GM18520 (cell line): ENCODE data around the gene ATRAID.

Experiments used
- ATAC-seq: cut with Tn5 transposase; IDR thresholded peaks from one replicate; pipeline ENCODE4 v1.9.1; 2021; ENCODE audit not compliant: unreplicated experiment

The ATRAID gene

DNA sequence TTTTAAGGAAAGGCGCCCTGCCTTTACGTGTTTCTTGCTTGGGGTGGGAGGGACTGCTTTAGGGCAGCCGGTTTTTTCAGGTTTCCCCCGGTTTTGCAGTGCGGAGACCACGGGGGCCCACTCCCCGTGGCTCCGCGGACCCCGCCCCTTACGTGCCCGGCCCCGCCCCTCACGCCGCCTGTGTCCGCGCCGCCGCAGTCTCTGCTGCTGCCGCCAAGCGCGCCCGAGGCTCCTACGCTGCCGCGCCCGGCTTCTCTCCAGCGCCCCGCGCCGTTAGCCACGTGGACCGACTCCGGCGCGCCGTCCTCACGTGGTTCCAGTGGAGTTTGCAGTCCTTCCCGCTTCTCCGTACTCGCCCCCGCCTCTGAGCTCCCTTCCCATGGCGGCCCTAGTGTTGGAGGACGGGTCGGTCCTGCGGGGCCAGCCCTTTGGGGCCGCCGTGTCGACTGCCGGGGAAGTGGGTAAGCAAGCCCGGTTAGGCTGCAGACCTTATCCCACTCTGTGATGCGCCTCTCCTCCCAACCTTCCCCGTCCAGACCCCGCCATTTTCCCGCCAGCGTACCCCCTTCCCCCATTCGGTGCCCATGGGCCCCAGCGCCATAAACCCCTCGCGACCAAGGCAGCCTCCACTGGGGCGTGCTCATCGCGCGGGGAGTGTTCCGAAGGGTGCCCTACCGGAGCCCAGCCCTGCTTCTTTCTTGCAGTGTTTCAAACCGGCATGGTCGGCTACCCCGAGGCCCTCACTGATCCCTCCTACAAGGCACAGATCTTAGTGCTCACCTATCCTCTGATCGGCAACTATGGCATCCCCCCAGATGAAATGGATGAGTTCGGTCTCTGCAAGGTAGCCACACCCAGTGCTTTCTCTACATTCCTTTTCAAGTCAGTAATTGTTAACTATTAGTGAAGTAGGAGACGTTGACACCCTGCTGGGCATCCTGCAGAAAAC is 5.6 kb downstream of the ATRAID start, which contains the start of gene CAD:
TSS of gene CAD (plus strand) at position 197 of the 949 bp plus-strand sequence. CDS start at position 380, 183 bp downstream.
- peak; percentile 78 for ATAC-seq

DNA sequence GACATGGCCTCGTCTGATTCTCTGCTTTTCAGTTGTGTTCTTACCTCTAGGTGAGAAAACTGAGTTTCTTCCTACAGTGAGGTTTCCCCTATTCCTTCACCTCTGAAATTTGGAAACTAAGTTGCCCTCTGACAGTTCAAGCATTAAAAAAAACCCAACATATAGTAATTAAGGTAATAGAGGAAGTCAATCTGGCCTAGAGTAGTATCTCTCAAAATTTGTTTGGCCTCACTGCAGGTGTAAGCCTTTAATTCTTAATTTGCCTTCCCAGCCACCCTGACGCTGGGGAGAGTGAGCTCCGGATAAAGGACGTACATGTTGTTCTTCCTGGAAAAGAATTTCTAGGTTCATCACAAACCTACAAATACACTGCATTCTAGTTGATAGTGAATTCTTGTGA is 6.8 kb downstream of the ATRAID start:
- no peak for ATAC-seq

DNA sequence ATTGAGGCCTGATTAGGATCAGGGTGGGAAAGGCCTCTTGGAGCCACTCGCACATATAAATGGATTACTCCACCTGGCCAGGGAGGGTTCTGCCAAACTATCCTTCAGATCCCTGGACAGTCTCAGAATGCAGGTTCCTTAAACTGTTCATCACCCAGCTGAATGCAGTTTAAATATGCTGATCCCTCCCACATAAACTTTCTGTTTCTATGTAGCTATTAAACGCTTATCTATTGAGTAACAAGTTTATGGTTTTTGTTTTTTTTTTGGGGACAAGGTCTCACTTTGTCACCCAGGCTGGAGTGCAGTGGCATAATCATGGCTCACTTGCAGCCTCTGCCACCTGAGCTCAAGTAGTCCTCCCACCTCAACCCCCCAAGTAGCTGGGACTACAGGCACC is 7.2 kb downstream of the ATRAID start:
- no peak for ATAC-seq

DNA sequence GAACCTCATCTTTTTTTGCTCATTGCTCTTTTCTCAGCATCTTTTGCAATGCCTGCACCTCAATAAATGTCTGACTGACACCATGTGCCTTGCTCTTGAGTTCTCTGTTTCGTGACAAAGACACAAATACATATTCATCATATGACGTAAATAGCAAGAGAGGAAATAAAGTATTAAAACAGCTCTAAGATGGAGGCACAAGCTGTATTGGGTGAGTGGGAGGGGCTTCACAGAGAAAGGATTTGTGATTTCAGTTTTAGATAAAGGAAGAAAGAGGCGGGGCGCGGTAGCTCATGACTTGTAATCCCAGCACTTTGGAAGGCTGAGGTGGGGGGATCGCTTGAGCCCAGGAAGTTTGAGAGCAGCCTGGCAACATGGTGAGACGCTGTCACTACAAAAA is 8.2 kb downstream of the ATRAID start:
- ATAC-seq: no peak

DNA sequence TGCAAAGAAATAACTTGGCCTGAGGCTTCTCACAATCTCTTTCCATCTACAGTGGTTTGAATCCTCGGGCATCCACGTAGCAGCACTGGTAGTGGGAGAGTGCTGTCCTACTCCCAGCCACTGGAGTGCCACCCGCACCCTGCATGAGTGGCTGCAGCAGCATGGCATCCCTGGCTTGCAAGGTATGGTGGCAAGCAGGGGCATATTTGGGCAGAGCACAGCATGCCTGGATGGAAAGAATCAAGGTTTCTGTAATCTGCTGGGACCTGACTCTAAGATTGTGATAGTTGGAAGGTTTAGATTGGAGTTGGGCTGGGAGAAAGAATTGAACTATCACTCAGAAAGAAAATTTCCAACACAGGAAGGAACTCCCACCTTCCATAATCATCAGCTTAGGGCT is 9.3 kb downstream of the ATRAID start:
- ATAC-seq: no peak

DNA sequence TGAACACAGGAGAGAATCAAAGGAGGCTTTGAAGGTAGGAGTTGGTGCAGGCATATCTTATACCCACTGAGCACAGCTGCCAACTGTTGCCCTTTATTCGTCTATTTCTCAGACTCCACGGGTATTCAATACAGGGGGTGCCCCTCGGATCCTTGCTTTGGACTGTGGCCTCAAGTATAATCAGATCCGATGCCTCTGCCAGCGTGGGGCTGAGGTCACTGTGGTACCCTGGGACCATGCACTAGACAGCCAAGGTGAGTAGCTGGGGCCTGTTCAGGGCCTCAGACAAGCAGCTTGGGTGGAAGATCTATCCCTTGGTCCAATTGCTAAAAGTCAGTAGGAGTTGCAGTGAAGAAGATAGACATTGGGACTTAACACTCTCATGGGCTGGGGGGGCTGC is 10.6 kb downstream of the ATRAID start:
- no peak for ATAC-seq

DNA sequence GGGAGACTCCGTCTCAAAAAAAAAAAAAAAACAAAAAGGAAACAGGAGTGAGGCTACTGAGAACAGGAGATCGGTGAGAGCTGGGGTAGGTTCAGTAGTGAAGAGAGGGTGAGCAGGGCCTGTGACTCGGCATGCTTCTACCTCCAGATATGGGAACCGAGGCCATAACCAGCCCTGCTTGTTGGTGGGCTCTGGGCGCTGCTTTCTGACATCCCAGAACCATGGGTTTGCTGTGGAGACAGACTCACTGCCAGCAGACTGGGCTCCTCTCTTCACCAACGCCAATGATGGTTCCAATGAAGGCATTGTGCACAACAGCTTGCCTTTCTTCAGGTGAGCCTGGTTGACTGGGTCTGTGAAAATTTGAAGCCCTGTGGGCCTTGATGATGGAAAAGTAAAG is 11.6 kb downstream of the ATRAID start:
- no peak for ATAC-seq

DNA sequence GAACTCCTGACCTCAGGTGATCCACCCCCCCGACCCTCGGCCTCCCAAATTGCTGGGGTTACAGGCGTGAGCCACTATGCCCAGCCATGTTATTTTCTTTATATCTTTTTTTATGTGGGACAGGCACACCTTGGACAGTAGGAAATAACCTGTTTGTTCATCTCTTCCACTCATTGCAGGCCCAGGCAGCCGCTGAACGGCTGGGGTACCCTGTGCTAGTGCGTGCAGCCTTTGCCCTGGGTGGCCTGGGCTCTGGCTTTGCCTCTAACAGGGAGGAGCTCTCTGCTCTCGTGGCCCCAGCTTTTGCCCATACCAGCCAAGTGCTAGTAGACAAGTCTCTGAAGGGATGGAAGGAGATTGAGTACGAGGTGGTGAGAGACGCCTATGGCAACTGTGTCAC is 13.7 kb downstream of the ATRAID start:
- ATAC-seq: no peak

DNA sequence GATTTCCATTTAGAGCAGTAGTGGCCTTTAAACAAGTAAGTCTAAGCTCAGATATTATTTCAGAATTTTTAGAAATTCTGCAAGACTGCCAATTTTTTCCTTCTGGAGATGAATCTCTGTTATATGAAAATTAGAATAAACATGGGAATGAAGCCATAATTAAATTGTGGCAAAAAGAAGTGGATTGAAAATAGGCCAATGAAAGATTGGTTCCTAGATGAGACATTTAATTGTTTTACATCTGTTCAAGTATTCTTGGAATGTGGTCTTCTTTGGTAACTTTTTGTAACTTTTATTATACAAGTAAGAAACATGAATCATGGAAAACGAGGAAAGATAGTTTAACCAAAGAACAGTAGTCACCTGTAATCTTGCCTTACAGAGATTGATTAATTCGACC is 15.7 kb downstream of the ATRAID start:
- no peak for ATAC-seq

DNA sequence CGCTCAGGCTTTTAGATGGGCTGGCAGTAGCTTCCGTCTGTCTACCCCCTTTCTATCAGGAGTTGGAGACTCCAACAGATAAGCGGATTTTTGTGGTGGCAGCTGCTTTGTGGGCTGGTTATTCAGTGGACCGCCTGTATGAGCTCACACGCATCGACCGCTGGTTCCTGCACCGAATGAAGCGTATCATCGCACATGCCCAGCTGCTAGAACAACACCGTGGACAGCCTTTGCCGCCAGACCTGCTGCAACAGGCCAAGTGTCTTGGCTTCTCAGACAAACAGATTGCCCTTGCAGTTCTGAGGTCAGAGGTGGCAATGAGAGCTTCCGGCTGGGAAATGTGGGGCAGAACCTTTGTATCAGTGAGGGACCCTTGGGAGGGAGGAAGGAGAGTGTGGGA is 20.1 kb downstream of the ATRAID start:
- ATAC-seq: no peak

DNA sequence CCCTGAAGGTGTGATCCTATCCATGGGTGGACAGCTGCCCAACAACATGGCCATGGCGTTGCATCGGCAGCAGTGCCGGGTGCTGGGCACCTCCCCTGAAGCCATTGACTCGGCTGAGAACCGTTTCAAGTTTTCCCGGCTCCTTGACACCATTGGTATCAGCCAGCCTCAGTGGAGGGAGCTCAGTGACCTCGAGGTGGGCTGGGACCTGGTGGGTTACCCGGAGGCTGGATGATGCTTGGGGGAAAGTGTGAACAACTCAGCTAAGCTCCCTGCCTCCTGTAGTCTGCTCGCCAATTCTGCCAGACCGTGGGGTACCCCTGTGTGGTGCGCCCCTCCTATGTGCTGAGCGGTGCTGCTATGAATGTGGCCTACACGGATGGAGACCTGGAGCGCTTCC is 21.5 kb downstream of the ATRAID start:
- no peak for ATAC-seq

DNA sequence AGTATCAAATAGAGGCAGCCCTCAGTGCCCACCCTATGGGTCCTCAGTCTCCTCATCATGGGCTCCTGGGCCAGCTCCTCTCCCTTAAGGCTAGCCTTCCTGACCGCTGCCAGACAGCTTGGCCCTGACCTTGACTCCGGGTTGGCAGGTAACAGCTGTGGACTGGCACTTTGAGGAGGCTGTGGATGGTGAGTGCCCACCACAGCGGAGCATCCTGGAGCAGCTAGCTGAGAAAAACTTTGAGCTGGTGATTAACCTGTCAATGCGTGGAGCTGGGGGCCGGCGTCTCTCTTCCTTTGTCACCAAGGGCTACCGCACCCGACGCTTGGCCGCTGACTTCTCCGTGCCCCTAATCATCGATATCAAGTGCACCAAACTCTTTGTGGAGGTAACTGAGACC is 24.3 kb downstream of the ATRAID start:
- no peak for ATAC-seq

DNA sequence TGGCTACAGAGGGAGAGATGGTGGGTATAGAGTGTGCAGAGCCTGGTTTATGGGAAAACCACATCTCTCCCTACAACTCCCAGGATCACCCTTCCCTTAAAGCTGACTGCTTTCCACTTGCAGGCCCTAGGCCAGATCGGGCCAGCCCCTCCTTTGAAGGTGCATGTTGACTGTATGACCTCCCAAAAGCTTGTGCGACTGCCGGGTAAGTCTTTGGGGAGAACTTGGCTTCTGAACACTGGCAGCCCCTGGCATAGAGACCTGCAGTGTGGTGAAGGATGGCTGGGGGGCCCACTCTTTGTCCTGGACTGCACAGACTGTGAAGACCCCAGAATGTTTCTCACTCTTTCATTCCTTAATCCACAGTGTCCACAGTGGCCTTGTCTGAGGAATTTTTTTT is 24.8 kb downstream of the ATRAID start:
- no peak for ATAC-seq

DNA sequence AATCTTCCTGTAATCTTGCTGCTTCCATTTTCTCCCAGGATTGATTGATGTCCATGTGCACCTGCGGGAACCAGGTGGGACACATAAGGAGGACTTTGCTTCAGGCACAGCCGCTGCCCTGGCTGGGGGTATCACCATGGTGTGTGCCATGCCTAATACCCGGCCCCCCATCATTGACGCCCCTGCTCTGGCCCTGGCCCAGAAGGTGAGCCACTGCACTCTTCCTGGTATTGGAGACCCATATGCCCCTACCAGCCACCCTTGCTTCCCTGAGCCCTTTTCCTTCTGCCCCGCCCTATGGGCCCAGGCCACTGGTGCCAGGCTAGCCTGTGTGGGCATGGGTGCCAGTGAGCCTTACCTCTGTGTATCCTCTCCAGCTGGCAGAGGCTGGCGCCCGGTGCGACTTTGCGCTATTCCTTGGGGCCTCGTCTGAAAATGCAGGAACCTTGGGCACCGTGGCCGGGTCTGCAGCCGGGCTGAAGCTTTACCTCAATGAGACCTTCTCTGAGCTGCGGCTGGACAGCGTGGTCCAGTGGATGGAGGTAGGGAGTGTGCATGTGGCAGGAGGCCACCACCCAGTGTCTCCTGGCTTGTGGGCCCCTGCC is 25.6 kb downstream of the ATRAID start:
- ATAC-seq: no peak

DNA sequence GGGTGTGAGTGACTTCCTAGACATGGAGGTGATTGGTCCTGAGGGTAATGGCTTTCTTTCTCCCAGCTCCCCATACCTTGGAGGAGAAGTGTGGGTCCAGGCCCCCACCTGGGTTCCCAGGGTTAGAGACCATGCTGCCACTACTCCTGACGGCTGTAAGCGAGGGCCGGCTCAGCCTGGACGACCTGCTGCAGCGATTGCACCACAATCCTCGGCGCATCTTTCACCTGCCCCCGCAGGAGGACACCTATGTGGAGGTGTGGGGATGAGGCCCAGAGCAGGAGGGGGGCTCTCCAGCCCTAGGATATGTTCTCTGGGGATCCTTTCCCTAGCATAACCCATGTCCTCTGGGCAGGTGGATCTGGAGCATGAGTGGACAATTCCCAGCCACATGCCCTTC is 27.1 kb downstream of the ATRAID start:
- ATAC-seq: no peak

DNA sequence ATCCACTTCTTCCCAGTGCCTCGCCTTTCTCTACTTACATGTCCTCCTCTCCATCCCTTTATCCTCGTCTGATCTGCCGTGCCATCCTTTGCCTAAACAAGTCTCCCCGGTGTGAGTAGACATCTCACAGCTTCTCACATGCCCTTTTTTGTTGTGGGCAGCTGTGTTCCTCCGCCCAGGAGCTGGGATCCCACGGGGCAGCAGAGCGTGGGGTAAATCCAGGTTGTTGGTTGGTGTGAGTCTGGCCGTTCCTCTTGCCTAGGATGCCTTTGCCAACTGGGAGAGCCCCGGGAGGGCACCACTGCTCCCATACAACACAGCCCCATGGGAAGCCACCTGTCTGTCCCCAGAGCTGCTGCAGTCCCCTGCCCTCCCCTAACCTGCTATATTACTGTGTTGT is 28.6 kb downstream of the ATRAID start:
- no peak for ATAC-seq

DNA sequence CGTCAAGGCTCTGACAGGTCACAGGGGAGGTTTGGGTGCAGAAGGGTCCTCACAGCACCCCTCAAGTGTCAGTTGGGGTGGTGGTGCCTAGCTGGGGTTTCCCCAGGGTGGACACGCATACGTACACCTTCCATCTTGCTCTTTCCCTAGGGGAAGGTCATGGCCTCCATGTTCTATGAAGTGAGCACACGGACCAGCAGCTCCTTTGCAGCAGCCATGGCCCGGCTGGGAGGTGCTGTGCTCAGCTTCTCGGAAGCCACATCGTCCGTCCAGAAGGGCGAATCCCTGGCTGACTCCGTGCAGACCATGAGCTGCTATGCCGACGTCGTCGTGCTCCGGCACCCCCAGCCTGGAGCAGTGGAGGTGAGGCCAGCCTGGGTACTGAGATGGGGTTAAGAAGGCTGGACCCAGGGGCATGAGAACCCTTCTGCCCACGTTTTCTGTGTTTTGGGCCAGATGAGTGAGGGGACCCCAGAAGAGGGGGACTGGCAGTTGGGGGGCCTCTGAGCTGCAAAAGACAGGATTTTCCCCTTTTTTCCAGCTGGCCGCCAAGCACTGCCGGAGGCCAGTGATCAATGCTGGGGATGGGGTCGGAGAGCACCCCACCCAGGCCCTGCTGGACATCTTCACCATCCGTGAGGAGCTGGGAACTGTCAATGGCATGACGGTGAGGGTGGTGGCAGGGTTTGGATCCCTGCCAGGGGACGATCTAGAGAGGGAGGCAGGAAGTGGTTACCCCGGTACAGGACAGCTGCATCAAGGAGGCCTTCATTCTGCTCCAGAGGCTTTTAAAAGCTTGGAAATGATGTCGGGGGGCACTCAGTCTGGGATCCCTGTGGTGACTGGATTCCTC is 30.1 kb downstream of the ATRAID start:
- ATAC-seq: no peak

DNA sequence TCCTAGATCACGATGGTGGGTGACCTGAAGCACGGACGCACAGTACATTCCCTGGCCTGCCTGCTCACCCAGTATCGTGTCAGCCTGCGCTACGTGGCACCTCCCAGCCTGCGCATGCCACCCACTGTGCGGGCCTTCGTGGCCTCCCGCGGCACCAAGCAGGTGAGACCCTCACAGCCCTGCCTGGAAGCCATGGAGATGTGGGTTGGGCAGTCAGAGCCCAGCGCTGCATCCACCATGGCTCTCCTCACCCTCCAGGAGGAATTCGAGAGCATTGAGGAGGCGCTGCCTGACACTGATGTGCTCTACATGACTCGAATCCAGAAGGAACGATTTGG is 30.7 kb downstream of the ATRAID start:
- ATAC-seq: no peak

DNA sequence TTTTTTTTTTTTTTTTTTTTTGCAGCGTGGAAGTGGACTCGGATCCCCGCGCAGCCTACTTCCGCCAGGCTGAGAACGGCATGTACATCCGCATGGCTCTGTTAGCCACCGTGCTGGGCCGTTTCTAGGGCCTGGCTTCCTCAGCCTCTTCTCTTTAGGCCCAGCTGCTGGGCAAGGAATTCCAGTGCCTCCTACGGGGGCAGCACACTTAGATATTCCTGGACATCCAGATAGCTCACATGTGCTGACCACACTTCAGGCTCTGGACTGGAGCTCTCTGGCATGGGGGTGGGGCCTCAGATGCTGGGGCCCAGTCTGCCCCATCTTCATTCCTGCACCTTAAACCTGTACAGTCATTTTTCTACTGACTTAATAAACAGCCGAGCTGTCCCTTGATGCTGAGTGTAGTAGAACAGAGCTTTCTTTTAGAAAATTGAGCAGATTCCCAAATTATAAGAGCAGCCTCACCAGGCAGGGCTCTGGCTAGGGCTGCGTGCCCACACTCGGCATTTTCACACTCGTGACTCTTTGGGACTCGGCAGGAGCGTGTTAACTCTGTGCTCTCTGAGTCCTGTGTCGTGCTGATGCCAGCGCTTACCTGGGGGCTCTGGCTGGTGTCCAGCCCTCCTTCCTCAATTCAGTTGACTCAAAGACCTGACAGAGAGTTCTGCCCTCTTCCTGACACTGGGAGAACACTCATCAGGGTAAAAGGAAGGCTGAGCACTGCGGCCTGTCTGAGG is 31.7 kb downstream of the ATRAID start:
- no peak for ATAC-seq

DNA sequence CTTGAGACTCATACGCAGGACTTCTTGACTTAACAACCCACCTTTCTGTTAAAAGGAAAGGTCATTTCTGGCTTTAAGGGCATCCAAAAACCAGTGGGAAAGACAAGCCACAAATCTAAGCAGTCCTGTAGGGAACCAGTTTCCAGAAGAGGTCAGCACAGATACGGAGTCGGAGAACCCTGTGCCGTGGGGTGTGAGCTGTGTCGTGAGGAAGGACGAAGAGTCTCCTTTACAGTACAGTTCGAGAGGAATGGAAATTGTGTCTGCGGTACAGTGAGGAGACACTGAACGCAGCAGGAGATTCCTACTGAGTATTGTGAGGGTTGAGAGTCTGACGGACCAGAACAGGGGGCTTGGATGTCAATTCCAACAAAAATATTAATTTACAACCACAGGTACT is 33.3 kb downstream of the ATRAID start:
- no peak for ATAC-seq

DNA sequence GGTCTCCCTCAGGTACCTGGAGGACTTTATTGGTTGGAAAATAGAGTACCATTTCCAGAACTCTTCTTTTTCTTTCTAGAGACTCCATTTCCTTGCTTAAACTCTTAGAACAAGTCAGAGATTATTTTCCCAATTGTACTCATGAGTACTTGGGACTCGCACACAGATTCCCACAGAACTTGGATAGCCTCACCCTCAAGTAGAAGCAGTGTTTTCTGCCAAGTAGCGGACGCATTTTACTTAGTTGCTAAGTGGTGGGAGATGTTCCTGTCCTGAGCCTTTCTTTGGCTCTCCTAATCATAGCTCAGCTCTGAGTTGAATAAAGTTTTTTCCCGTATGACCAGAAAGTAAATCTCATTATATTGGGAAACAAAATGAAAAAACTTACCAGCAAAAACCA is 33.8 kb downstream of the ATRAID start:
- no peak for ATAC-seq
